ENCODE measurements around the gene C4orf50. TPM values are rescaled to one million over a fixed set of nuclear protein-coding genes. Genes with fewer than 3 reads are reported as not detected.

The C4orf50 gene
- total RNA-seq, 1 donor, result not detected

GRCh38 chr4:5990446-5991160 is 27.6 kb downstream of the C4orf50 start:
- no peak overlapping the region for H3K4me3 ChIP-seq (ENCODE audit: low read depth, low read length)
- TF ChIP-seq CTCF (IDR thresholded peaks at IDR 0.05; ENCODE audit: insufficient read depth, low read depth, low read length), result no peak
- DNase-seq (ENCODE audit: low read depth), result no peak

GRCh38 chr4:5989236-5990225 is 28.7 kb downstream of the C4orf50 start:
- no peak overlapping the region for H3K4me3 ChIP-seq (ENCODE audit: low read depth, low read length)
- no peak for DNase-seq (ENCODE audit: low read depth)
- no peak for TF ChIP-seq CTCF (IDR thresholded peaks at IDR 0.05; ENCODE audit: insufficient read depth, low read depth, low read length)

DNA sequence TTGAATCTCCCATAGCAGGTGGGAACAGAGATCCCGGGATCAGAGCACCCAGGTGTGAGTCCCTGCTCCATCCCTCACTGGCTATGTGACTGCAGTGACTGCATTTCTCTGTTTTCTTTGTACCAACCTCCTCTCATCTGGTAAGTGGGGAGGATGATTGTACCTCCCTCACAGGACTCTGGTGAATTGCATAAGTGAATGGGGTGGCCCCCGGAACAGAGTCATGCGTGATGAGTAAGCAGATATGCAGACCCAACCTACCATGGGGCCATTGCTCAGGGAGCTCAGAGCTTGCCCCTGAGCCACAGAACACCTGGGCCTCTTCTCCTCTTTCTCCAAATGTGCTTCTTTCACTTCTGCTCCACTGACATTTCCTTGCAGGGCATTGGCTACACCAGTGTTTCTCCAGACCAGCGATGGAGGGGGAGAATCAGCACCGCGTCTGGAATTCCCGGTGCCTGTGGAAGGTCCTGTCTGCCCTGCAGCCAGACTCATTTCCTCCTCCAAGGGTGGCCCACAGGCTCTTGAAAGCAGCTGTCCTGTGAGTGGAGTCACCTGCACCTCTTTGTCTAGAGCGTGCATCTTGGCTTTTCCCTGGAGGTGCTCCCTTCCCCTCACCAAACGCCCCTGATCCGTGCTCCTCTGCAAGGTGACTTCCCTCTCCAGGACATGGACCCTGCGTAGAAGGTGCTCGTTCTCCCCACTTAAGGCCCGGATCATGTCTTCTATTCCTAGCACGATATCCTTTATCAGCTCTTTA is 30.0 kb downstream of the C4orf50 start:
- TF ChIP-seq CTCF (IDR thresholded peaks at IDR 0.05; ENCODE audit: insufficient read depth, low read depth, low read length), result no peak

GRCh38 chr4:5984843-5985242 is 33.4 kb downstream of the C4orf50 start:
- no peak for TF ChIP-seq CTCF (IDR thresholded peaks at IDR 0.05; ENCODE audit: insufficient read depth, low read depth, low read length)
- H3K4me3 ChIP-seq (ENCODE audit: low read depth, low read length), result no peak overlapping the region
- DNase-seq (ENCODE audit: low read depth), result no peak

More for the DNA sequence above, 30.0 kb downstream of the C4orf50 start:
- H3K4me3 ChIP-seq (ENCODE audit: low read depth, low read length), result no peak overlapping the region
- DNase-seq (ENCODE audit: low read depth), result no peak

DNA sequence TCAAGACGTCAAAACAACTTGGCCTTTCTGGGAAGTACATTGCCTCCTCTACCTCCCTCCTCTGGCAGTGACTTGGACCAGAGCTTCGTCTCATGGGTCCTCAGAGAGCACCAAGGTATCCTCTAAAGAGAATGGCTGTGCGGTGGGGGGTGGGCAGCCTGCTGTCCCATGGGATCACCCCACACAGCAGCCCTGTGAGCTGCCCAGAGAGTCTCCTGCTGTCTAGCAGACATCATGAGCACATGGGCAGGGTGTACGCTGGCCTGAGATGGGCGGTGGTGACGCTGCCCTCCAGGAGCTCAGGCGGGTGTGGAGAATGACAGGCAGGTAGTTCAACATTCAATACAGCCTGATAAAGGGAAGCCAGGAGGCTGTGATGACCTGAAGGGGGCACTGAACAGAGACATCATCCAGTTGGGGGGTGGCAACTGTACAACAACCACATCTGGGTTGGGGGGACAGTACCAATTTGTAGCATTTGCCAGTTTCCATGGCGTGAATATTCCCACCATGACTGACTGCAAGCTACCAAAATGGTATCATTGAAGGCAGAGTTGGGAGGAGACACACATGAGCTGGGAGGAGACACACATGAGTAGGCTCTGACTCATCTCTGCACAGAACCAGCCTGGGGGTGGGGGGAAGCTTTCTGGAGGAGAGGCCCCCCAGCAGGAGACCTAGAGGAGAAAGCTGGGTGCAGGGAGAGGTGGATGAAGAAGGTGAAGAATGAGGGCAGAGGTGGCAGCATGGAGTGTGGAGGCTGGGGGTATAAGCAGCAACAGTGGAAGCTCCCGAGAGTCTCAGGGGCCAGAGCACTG is 35.9 kb downstream of the C4orf50 start:
- no peak for TF ChIP-seq CTCF (IDR thresholded peaks at IDR 0.05; ENCODE audit: insufficient read depth, low read depth, low read length)
- DNase-seq (ENCODE audit: low read depth), result no peak

More for the DNA sequence above, 35.9 kb downstream of the C4orf50 start:
- H3K4me3 ChIP-seq (ENCODE audit: low read depth, low read length), result no peak overlapping the region
